H9 (cell line): ENCODE results near the gene VTA1. TPM values are rescaled to one million over a fixed set of nuclear protein-coding genes. Genes with fewer than 3 reads are reported as not detected.

Source experiments
- DNase-seq: peaks from one replicate; pipeline ENCODE4 v3.0.0-alpha.2; 2017
- H2AFZ ChIP-seq: one replicate; pipeline ENCODE4 v1.6.1; 2013; ENCODE audit warnings: mild to moderate bottlenecking, low read length, control low read depth, moderate library complexity
- H2AK5ac ChIP-seq: 2 replicates; pipeline ENCODE4 v1.6.1; 2013; ENCODE audit warnings: low read length, control low read depth, mixed read lengths; ENCODE audit not compliant: insufficient read length
- H2BK120ac ChIP-seq: one replicate; pipeline ENCODE4 v1.6.1; 2013; ENCODE audit warnings: low read depth, mild to moderate bottlenecking, low read length, control low read depth, inconsistent platforms; ENCODE audit not compliant: poor library complexity, severe bottlenecking
- H2BK12ac ChIP-seq: 2 replicates; pipeline ENCODE4 v1.6.1; 2013; ENCODE audit warnings: low read length, control low read depth, mixed read lengths, low read depth; ENCODE audit not compliant: insufficient read length
- H2BK15ac ChIP-seq: 2 replicates; pipeline ENCODE4 v1.6.1; 2013; ENCODE audit warnings: low read depth, low read length, control low read depth
- H2BK20ac ChIP-seq: one replicate; pipeline ENCODE4 v1.6.1; 2013; ENCODE audit warnings: low read depth, mild to moderate bottlenecking, low read length, control low read depth, inconsistent platforms; ENCODE audit not compliant: poor library complexity, severe bottlenecking
- H2BK5ac ChIP-seq: 2 replicates; pipeline ENCODE4 v1.6.1; 2013; ENCODE audit warnings: low read length, control low read depth, mixed read lengths; ENCODE audit not compliant: insufficient read length
- H3K14ac ChIP-seq: 2 replicates; pipeline ENCODE4 v1.6.1; 2013; ENCODE audit warnings: low read length, control low read depth; ENCODE audit not compliant: insufficient read depth
- H3K18ac ChIP-seq: 2 replicates; pipeline ENCODE4 v1.6.1; 2013; ENCODE audit warnings: low read depth, mild to moderate bottlenecking, mixed read lengths, low read length, control low read depth; ENCODE audit not compliant: insufficient read length
- H3K23ac ChIP-seq: 2 replicates; pipeline ENCODE4 v1.6.1; 2013; ENCODE audit warnings: low read length, control low read depth, mixed read lengths, low read depth; ENCODE audit not compliant: insufficient read length
- H3K23me2 ChIP-seq: 2 replicates; pipeline ENCODE4 v1.6.1; 2013; ENCODE audit warnings: low read depth, mild to moderate bottlenecking, mixed read lengths, low read length, control low read depth; ENCODE audit not compliant: insufficient read length, poor library complexity, severe bottlenecking
- H3K27ac ChIP-seq: 2 replicates; pipeline ENCODE4 v1.5.1; 2013; ENCODE audit warnings: low read length, control low read depth, mixed read lengths, low read depth; ENCODE audit not compliant: insufficient read length
- H3K27me3 ChIP-seq: 2 replicates; pipeline ENCODE4 v1.6.1; 2013; ENCODE audit warnings: low read length, control low read depth, inconsistent platforms; ENCODE audit not compliant: insufficient read depth
- H3K4ac ChIP-seq: 2 replicates; pipeline ENCODE4 v1.6.1; 2013; ENCODE audit warnings: low read depth, mild to moderate bottlenecking, control low read depth, inconsistent platforms, low read length, moderate library complexity
- H3K4me1 ChIP-seq: 2 replicates; pipeline ENCODE4 v1.6.1; 2013; ENCODE audit warnings: low read length, control low read depth, inconsistent platforms; ENCODE audit not compliant: insufficient read depth
- H3K4me2 ChIP-seq: 2 replicates; pipeline ENCODE4 v1.6.1; 2013; ENCODE audit warnings: low read length, control low read depth, mixed read lengths; ENCODE audit not compliant: insufficient read length, insufficient read depth
- H3K56ac ChIP-seq: 2 replicates; pipeline ENCODE4 v1.6.1; 2013; ENCODE audit warnings: low read depth, mild to moderate bottlenecking, mixed read lengths, low read length, control low read depth; ENCODE audit not compliant: insufficient read length
- H3K79me1 ChIP-seq: 2 replicates; pipeline ENCODE4 v1.6.1; 2013; ENCODE audit warnings: low read depth, mild to moderate bottlenecking, moderate library complexity, low read length, control low read depth, inconsistent platforms; ENCODE audit not compliant: insufficient read depth, poor library complexity, severe bottlenecking
- H3K79me2 ChIP-seq: 2 replicates; pipeline ENCODE4 v1.6.1; 2013; ENCODE audit warnings: low read length, control low read depth, inconsistent platforms; ENCODE audit not compliant: insufficient read depth
- H3K9ac ChIP-seq: 2 replicates; pipeline ENCODE4 v1.6.1; 2013; ENCODE audit warnings: low read length, control low read depth, mixed read lengths; ENCODE audit not compliant: insufficient read length; ENCODE audit errors: extremely low read depth
- H3K9me3 ChIP-seq: one replicate; pipeline ENCODE4 v1.6.1; 2013; ENCODE audit warnings: low read depth, low read length, inconsistent platforms; ENCODE audit not compliant: control insufficient read depth
- H3T11ph ChIP-seq: one replicate; pipeline ENCODE4 v1.6.1; 2013; ENCODE audit warnings: mild to moderate bottlenecking, low read length, control low read depth, inconsistent platforms
- H4K20me1 ChIP-seq: one replicate; pipeline ENCODE4 v1.6.1; 2013; ENCODE audit not compliant: control insufficient read depth, insufficient read length, insufficient read depth
- H4K5ac ChIP-seq: 2 replicates; pipeline ENCODE4 v1.6.1; 2013; ENCODE audit warnings: low read depth, mild to moderate bottlenecking, mixed read lengths, low read length, control low read depth; ENCODE audit not compliant: insufficient read length
- H4K8ac ChIP-seq: replicated peaks from 2 replicates; pipeline ENCODE4 v1.6.1; 2013; ENCODE audit warnings: low read length, control low read depth, mixed read lengths, low read depth; ENCODE audit not compliant: insufficient read length
- H4K91ac ChIP-seq: 2 replicates; pipeline ENCODE4 v1.6.1; 2013; ENCODE audit warnings: low read depth, mild to moderate bottlenecking, moderate library complexity, mixed read lengths, low read length, control low read depth; ENCODE audit not compliant: insufficient read length
- H3K27ac Mint-ChIP-seq, 3 experiments: 2 replicates in 2 of 3; 3 replicates in 1 of 3; pipeline ENCODE4 v1.8.0; 2020 to 2021; ENCODE audit warnings: mixed read lengths in 3 of 3, mild to moderate bottlenecking in 1 of 3, moderate library complexity in 1 of 3
- H3K27me3 Mint-ChIP-seq: 2 replicates; pipeline ENCODE4 v1.8.0; 2021; ENCODE audit warnings: low read depth, mild to moderate bottlenecking, moderate library complexity, mixed read lengths
- H3K36me3 Mint-ChIP-seq, 3 experiments: 2 replicates in 2 of 3; 3 replicates in 1 of 3; pipeline ENCODE4 v1.8.0; 2020 to 2021; ENCODE audit warnings: low read depth in 3 of 3, mixed read lengths in 3 of 3; ENCODE audit not compliant: insufficient read depth in 1 of 3
- H3K4me1 Mint-ChIP-seq, 2 experiments: 2 replicates each; pipeline ENCODE4 v1.8.0; 2020; ENCODE audit warnings: mixed read lengths in 2 of 2
- H3K4me3 Mint-ChIP-seq, 2 experiments: 2 replicates in 1 of 2; 3 replicates in 1 of 2; pipeline ENCODE4 v1.8.0; 2020 to 2021; ENCODE audit warnings: mild to moderate bottlenecking in 2 of 2, mixed read lengths in 2 of 2, moderate library complexity in 1 of 2
- H3K9me3 Mint-ChIP-seq, 2 experiments: 2 replicates in 1 of 2; 3 replicates in 1 of 2; pipeline ENCODE4 v1.8.0; 2020; ENCODE audit warnings: mild to moderate bottlenecking in 2 of 2, mixed read lengths in 2 of 2, moderate library complexity in 1 of 2
- CTCF ChIP-seq: fragments of 200-600 bp; sonication (generic); conservative IDR thresholded peaks from 3 replicates; pipeline ENCODE4 v1.8.0; 2021; ENCODE audit warnings: antibody characterized with exemption, mild to moderate bottlenecking
- total RNA-seq: library from RNA; stranded (reverse); gene quantifications from 2 replicates; pipeline ENCODE4 v1.2.1, GENCODE V29; 2021

The VTA1 gene
- total RNA-seq, 1 experiment from 2014 or later = 63.1 TPM

- H3K23me2 ChIP-seq = no peaks in the 10 kb centered on the region
- no peak overlapping the region for H3K4me2 ChIP-seq
- H3K27ac ChIP-seq = no peak overlapping the region
- no peaks in the 10 kb centered on the region for H3K9me3 Mint-ChIP-seq
- H3T11ph ChIP-seq = no peak overlapping the region
- H3K27me3 Mint-ChIP-seq = no peaks in the 10 kb centered on the region
- H2BK120ac ChIP-seq = no peak overlapping the region
- no peak overlapping the region for H4K5ac ChIP-seq
- no peaks in the 10 kb centered on the region for H3K79me2 ChIP-seq
- H3K36me3 Mint-ChIP-seq = peaks cover 8 to 48% (median 34%) of the 10 kb centered on the region in 3 experiments; a peak in 6 of 7 replicates
- H4K20me1 ChIP-seq = no peaks in the 10 kb centered on the region
- H3K79me1 ChIP-seq = no peaks in the 10 kb centered on the region
- no peaks in the 10 kb centered on the region for H3K9me3 ChIP-seq
- H3K27me3 ChIP-seq = no peaks in the 10 kb centered on the region
- no peak for DNase-seq
- H4K8ac ChIP-seq = no peak overlapping the region
- no peaks in the 10 kb centered on the region for H3K4me1 ChIP-seq
- no peak overlapping the region for H3K27ac Mint-ChIP-seq
- H2AK5ac ChIP-seq = no peak overlapping the region
- TF ChIP-seq CTCF = no peak
- H3K4ac ChIP-seq = no peak overlapping the region
- no peak overlapping the region for H3K14ac ChIP-seq
- no peak overlapping the region for H3K9ac ChIP-seq
- H3K23ac ChIP-seq = no peak overlapping the region
- H2BK12ac ChIP-seq = no peak overlapping the region
- H3K56ac ChIP-seq = no peak overlapping the region
- no peak overlapping the region for H3K18ac ChIP-seq
- no peaks in the 10 kb centered on the region for H3K4me1 Mint-ChIP-seq
- no peak overlapping the region for H2BK15ac ChIP-seq
- no peak overlapping the region for H4K91ac ChIP-seq
- H2BK5ac ChIP-seq = no peak overlapping the region
- H3K4me3 Mint-ChIP-seq = no peak overlapping the region
- no peak overlapping the region for H2AFZ ChIP-seq
- H2BK20ac ChIP-seq = no peak overlapping the region
Measured at GRCh38 chr6:142171351-142171750, 24.3 kb downstream of the VTA1 start.
